GM19455 (cell line): ENCODE data around the gene ZNF317.

ENCODE experiments used
- ATAC-seq: cut with Tn5 transposase; IDR thresholded peaks from one replicate; pipeline ENCODE4 v1.9.1; 2021; ENCODE audit not compliant: unreplicated experiment

ZNF317 gene

DNA sequence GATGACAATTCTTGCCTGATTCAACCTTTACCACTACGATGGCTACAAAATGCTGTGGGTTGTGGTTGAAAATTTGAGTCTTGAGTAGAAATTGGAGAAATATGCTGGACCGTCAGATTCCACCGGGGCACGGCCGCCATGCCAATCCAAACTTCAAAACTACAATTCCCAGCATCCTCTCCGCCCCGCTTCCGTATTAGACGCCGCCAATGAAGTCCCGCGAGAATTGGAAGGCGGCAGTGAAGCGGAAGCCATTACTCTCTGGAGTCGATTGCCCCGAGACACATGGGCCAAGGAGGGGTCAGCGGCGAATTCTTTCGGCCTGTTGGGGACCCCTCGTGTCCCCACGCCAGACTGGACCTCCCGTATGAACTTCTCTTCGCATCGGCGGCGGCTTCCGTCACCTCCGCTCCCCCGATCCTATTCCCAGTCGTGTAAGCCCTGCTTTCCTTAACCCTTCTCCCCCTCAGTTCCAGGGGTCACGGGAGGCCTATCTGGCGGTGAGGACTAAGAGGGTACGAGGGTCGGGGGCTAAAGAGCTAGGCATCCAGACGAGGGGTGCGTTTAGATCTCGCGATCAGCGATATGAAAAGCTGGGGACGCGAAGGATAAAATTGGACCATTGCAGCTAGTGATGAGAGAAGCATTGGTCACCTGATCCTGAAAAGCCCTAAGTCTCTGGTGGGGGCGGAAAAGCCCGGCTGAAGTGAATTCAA lies at the start of gene ZNF317:
ZNF317 (plus strand) TSS at position 239 of the 716 bp plus-strand sequence. CDS start 15,620 bp downstream, outside the sequence.
- ATAC-seq, result peak; percentile 87

GRCh38 chr19:9107375-9107774 lies 32.8 kb upstream of the ZNF317 start, which contains the start of gene OR7G2:
Gene OR7G2, minus strand, starts transcription at chr19:9107475. Its CDS starts 4,232 bp downstream, at chr19:9103243.
- no peak for ATAC-seq

- ATAC-seq, result no peak
Measured at GRCh38 chr19:9109959-9110358, 30.2 kb upstream of the ZNF317 start.

DNA sequence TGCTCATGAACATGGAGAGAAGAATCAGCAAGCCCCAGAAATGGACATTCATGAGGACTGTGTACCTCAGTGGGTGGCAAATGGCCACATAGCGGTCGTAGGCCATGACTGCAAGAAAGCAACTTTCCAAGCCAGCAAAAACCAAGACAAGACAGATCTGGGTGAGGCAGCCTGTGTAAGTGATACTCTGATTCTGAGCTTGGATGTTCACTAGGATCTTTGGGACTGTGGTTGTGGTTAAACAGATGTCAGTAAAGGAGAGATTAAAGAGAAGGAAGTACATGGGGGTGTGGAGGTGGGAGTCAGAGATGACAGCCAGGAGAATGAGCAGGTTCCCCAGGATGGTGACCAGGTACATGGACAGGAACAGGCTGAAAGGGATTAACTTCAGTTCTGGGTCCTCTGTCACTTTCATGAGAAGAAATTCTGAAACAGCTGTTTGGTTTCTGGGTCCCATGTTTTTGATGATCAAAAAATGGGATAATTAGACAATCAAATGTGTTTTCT lies 24.8 kb upstream of the ZNF317 start, which contains the start of gene OR7G1:
OR7G1 (minus strand) TSS at position 457 of the 507 bp plus-strand sequence; CDS start at position 457, 0 bp downstream.
- no peak for ATAC-seq

GRCh38 chr19:9116547-9116946 lies 23.6 kb upstream of the ZNF317 start:
- ATAC-seq, result no peak

- ATAC-seq, result no peak
Measured at GRCh38 chr19:9126900-9127405, 13.2 kb upstream of the ZNF317 start, which contains the start of gene OR7G3. Gene OR7G3, minus strand, starts transcription at chr19:9126950. Its CDS starts 0 bp downstream, at chr19:9126950.

DNA sequence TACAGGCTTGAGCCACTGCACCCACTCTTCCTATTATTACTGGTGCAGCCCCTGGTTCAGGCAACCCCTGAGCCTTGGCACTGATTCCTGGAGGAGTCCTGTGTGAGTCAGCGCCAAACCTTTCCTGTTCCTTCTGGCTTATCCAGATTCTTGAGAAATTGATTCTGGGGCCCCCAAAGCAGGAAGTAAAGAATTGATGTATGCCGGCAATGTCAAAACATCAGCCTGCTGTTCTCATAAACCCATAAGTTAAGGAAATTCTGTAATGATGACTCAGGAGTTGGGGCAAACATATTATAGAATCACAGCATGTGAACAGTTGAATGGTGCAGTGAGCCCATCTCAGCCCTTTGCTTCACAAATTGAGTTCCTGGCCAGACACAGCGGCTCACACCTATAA lies 12.0 kb upstream of the ZNF317 start:
- ATAC-seq, result no peak

- ATAC-seq, result no peak
Measured at GRCh38 chr19:9130965-9131364, 9.2 kb upstream of the ZNF317 start.

- no peak for ATAC-seq
Measured at GRCh38 chr19:9132422-9132821, 7.8 kb upstream of the ZNF317 start.

- ATAC-seq, result peak; percentile 12
Measured at GRCh38 chr19:9139609-9140158, 513 bp upstream of the ZNF317 start.

GRCh38 chr19:9144920-9145319 lies 4.7 kb downstream of the ZNF317 start:
- no peak for ATAC-seq

GRCh38 chr19:9146882-9147281 lies 6.7 kb downstream of the ZNF317 start:
- no peak for ATAC-seq

- no peak for ATAC-seq
Measured at GRCh38 chr19:9148697-9149096, 8.5 kb downstream of the ZNF317 start.

- ATAC-seq, result no peak
Measured at GRCh38 chr19:9149997-9150396, 9.8 kb downstream of the ZNF317 start.

- ATAC-seq, result no peak
Measured at GRCh38 chr19:9150650-9151049, 10.5 kb downstream of the ZNF317 start.

- ATAC-seq, result no peak
Measured at GRCh38 chr19:9151367-9151766, 11.2 kb downstream of the ZNF317 start.

GRCh38 chr19:9155591-9155990 lies 15.4 kb downstream of the ZNF317 start:
- no peak for ATAC-seq

GRCh38 chr19:9156304-9156703 lies 16.1 kb downstream of the ZNF317 start:
- no peak for ATAC-seq

DNA sequence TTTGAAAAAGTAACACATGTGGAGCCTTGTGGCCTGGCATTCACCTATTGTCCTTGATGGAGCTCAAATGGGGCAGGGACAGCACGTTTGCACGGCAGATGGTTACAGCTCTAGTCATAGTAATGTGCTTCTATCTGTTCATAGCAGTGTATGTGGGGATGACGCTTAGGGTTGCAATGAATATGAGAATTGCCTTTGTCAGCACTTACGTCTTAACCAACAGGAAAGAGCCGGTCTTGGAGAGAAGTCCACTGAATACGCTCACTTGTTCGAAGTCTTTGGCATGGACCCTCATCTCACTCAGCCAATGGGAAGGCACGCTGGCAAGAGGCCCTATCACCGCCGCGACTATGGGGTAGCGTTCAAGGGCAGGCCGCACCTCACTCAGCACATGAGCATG lies 19.7 kb downstream of the ZNF317 start:
- no peak for ATAC-seq

- ATAC-seq, result no peak
Measured at GRCh38 chr19:9161427-9161826, 21.2 kb downstream of the ZNF317 start.

DNA sequence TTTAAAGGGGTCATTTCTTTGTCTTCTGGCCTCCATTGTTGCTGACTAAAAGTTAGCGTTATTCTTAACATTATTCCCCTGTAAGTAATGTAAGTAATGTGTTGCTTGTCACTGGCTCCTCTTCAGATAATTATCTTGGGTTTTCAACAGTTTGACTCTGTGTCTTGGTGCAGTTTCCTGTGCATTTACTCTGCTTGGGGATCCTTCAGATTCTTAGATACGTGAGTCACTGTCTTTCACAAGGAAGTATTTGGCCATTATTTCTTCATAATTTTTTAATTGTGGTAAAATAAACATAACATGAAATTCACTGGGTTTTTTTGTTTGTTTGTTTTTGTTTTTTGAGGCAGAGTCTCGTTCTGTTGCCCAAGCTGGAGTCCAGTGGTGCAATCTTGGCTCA lies 25.1 kb downstream of the ZNF317 start:
- ATAC-seq, result no peak

DNA sequence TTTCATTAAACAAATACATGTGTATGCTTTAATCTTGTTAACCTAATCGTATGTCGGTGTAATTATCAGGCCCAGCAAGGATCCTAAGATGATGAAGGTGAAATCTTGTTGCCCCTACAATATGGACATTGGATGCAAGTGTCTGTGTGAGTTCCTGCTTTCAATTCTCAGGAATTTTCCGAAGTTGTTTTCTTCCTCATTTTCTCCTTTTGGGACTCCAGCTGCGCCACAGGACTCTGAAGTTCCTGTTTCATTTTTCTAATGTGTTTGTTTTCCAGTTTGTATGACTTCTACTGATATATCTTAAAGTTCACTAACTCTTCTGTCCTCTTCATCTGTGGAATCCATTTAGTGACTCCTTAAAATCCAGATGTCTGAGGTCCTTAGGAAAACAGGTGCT lies 26.6 kb downstream of the ZNF317 start:
- ATAC-seq, result no peak
